B cell (primary cell): ENCODE results near the gene PLS3. TPM values are rescaled to one million over a fixed set of nuclear protein-coding genes. Genes with fewer than 3 reads are reported as not detected.

Experiments
- ATAC-seq: fragments of 200-7000 bp; cut with Tn5 transposase; one replicate; pipeline ENCODE4 v1.10.0; 2021; ENCODE audit warnings: low read depth, mild to moderate bottlenecking, moderate number of reproducible peaks, moderate library complexity
- CTCF ChIA-PET: fragments of 350-600 bp; sonication (Branson Sonifier 250); formaldehyde crosslinking; loops from one replicate; lab custom pipeline; 2021; ENCODE audit warnings: antibody characterized with exemption, inconsistent platforms; lab: Charles Lee
- POLR2A ChIA-PET: fragments of 350-600 bp; sonication (Branson Sonifier 250); formaldehyde crosslinking; loops from one replicate; lab custom pipeline; 2021; ENCODE audit warnings: antibody characterized with exemption; lab: Charles Lee
- DNase-seq: peaks from one replicate; pipeline ENCODE4 v3.0.0; 2013
- H2AFZ ChIP-seq: 2 replicates; pipeline ENCODE4 v1.6.1; 2012; ENCODE audit warnings: mild to moderate bottlenecking, low read depth, low read length; ENCODE audit not compliant: insufficient read depth, poor library complexity, severe bottlenecking
- H3K27ac ChIP-seq, 2 donors: 1 replicate in 1 of 2; 2 replicates in 1 of 2; pipeline ENCODE4 v1.5.1; 2012 to 2013; ENCODE audit warnings: low read length in 2 of 2, mild to moderate bottlenecking in 2 of 2, moderate library complexity in 1 of 2
- H3K27me3 ChIP-seq, 4 experiments: fragments of 200-600 bp in 1 of 4; sonication (generic) in 1 of 4; replicated peaks in 1 of 4; 1 replicate in 2 of 4; 2 replicates in 2 of 4; pipeline versions ENCODE4 v1.6.1 to v1.7.0; 2013 to 2016; ENCODE audit warnings: low read length in 3 of 4, mild to moderate bottlenecking in 2 of 4, mixed read lengths in 1 of 4, moderate library complexity in 1 of 4; ENCODE audit not compliant: insufficient read depth in 4 of 4, control insufficient read depth in 3 of 4; ENCODE audit errors: control extremely low read depth in 1 of 4
- H3K36me3 ChIP-seq, 2 experiments: replicated peaks in 1 of 2; 1 replicate in 1 of 2; 2 replicates in 1 of 2; pipeline versions ENCODE4 v1.6.1 to v1.7.1; 2013; ENCODE audit warnings: low read length in 1 of 2; ENCODE audit not compliant: insufficient read depth in 2 of 2, control insufficient read depth in 1 of 2; ENCODE audit errors: control extremely low read depth in 1 of 2, extremely low read depth in 1 of 2
- H3K4me1 ChIP-seq, 2 donors: fragments of 200-600 bp in 1 of 2; sonication (generic) in 1 of 2; 1 replicate in 1 of 2; 2 replicates in 1 of 2; pipeline versions ENCODE4 v1.5.1 to v1.6.1; 2013 to 2017; ENCODE audit warnings: low read length in 2 of 2; ENCODE audit not compliant: control insufficient read depth in 2 of 2, insufficient read depth in 2 of 2
- H3K4me2 ChIP-seq: replicated peaks from 2 replicates; pipeline ENCODE3; 2012; ENCODE audit warnings: mild to moderate bottlenecking, low read depth, low read length; ENCODE audit not compliant: poor library complexity, severe bottlenecking
- H3K4me3 ChIP-seq, 5 experiments: fragments of 200-600 bp in 1 of 5; sonication (generic) in 1 of 5; 1 replicate in 3 of 5; 2 replicates in 2 of 5; pipeline versions ENCODE4 v1.5.1 to v1.7.0; 2011 to 2016; ENCODE audit warnings: low read length in 4 of 5, mild to moderate bottlenecking in 4 of 5, low read depth in 2 of 5, control low read depth in 1 of 5, moderate library complexity in 1 of 5; ENCODE audit not compliant: insufficient read depth in 1 of 5; ENCODE audit errors: control extremely low read depth in 1 of 5, extremely low read depth in 1 of 5
- H3K79me2 ChIP-seq: fragments of 200-600 bp; sonication (generic); one replicate; pipeline ENCODE4 v1.6.0; 2016; ENCODE audit warnings: low read length; ENCODE audit not compliant: control insufficient read depth, insufficient read depth
- H3K9ac ChIP-seq: fragments of 200-600 bp; sonication (generic); 2 replicates; pipeline ENCODE4 v1.6.1; 2017; ENCODE audit warnings: mild to moderate bottlenecking, low read length, moderate library complexity
- H3K9me3 ChIP-seq, 3 donors: one replicate each; pipeline versions ENCODE4 v1.6.1 to v1.7.1; 2013; ENCODE audit warnings: low read length in 2 of 3; ENCODE audit not compliant: control insufficient read depth in 2 of 3, insufficient read depth in 1 of 3; ENCODE audit errors: control extremely low read depth in 1 of 3
- H4K20me1 ChIP-seq: 2 replicates; pipeline ENCODE4 v1.6.0; 2012; ENCODE audit warnings: mild to moderate bottlenecking, low read length; ENCODE audit not compliant: insufficient read depth, control insufficient read depth, poor library complexity, severe bottlenecking
- H3K27ac Mint-ChIP-seq: one replicate; pipeline ENCODE4 v1.8.0; 2021; ENCODE audit warnings: mixed read lengths
- H3K27me3 Mint-ChIP-seq: one replicate; pipeline ENCODE4 v1.8.0; 2021; ENCODE audit warnings: mixed read lengths
- H3K4me1 Mint-ChIP-seq: one replicate; pipeline ENCODE4 v1.8.0; 2021; ENCODE audit warnings: mixed read lengths
- H3K4me3 Mint-ChIP-seq: one replicate; pipeline ENCODE4 v1.8.0; 2021; ENCODE audit warnings: mixed read lengths
- H3K9me3 Mint-ChIP-seq: one replicate; pipeline ENCODE4 v1.8.0; 2022; ENCODE audit warnings: mixed read lengths; ENCODE audit not compliant: insufficient read depth
- EZH2 ChIP-seq: IDR thresholded peaks from 2 replicates; pipeline ENCODE4 v1.6.1; 2012; ENCODE audit warnings: borderline replicate concordance, low read depth, mild to moderate bottlenecking, moderate library complexity, low read length; ENCODE audit not compliant: insufficient read depth, poor library complexity, severe bottlenecking
- WGBS: methylation state at CpG from one replicate; pipeline ENCODE4 v1.1.5; 2013; ENCODE audit warnings: missing lambda C conversion rate; ENCODE audit not compliant: insufficient coverage; 5-methylcytosine and 5-hydroxymethylcytosine counted together
- intact Hi-C: fragments of 100-400 bp; cut with micrococcal nuclease; formaldehyde crosslinking; loops from one replicate; pipeline ENCODE4 v1.10.0; 2022
- polyA plus RNA-seq: library from polyadenylated mRNA; depleted of rRNA; stranded (reverse); fragments of >200 nt; gene quantifications from 2 replicates; pipeline ENCODE4 v1.2.3, GENCODE V29; 2012
- total RNA-seq, 2 donors: library from RNA; stranded (reverse); fragments of 120-200 nt in 1 of 2; gene quantifications; 1 replicate in 1 of 2; 2 replicates in 1 of 2; pipeline versions ENCODE4 v1.2.3 to v1.2.4, GENCODE V29; 2013 to 2022
- TF ChIP-seq, protein P1 (sequence below): fragments of 200-600 bp; IDR thresholded peaks from one replicate; pipeline ENCODE4 v1.8.0; 2022; ENCODE audit warnings: antibody characterized with exemption, mild to moderate bottlenecking

The PLS3 gene
- total and polyA plus RNA-seq, 2 donors (not counting 1 experiment from before 2014, with no cell fraction given) = not detected

DNA sequence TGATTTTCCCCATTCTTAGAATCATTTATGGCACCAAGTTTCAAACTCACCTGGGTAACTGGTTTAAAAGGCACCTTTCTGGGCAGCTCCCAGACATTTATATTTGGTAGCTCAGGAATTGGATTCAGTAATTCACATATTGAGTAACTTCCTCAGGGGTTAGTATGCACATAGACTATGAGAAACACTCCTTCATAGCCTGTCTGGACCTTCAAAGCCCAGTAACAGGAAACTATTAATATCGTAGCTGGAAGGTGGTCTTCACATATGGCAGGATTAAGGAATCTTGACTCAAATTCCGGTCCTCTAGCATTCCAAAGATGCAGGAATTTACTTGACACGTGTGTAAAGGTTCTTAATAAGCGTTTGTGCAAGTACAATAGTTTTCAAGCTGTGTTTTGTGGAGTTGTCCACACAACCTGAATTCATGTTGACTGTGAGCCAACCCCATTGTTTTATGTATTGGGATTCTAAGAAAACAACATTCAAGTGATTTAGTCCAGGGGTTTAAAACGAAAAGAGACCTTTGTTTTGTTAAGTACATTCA, 78.4 kb downstream of the PLS3 start:
- WGBS = no CpG with 5 or more reads among the region's 5 CpGs
- Histone ChIP-seq H3K79me2 (no peaks in the 10 kb centered on the region), H3K4me2 (no peak overlapping the region), H3K36me3 (no peaks in the 10 kb centered on the region), H3K27me3 (no peaks in the 10 kb centered on the region), H3K4me1 (no peaks in the 10 kb centered on the region), H3K27ac (no peak overlapping the region), H3K4me3 (no peak overlapping the region), H3K9me3 (no peaks in the 10 kb centered on the region), H2AFZ (no peak overlapping the region), H4K20me1 (no peaks in the 10 kb centered on the region), H3K9ac (no peak overlapping the region)
- Mint-ChIP-seq H3K27me3 (no peaks in the 10 kb centered on the region), H3K9me3 (no peaks in the 10 kb centered on the region), H3K4me1 (no peaks in the 10 kb centered on the region), H3K27ac (no peak overlapping the region), H3K4me3 (no peak overlapping the region)
- ChIA-PET CTCF (no interaction called here), POLR2A (no interaction called here)
- intact Hi-C loops = no loop called here
- no peak for TF ChIP-seq EZH2
- TF ChIP-seq, protein P1, sequence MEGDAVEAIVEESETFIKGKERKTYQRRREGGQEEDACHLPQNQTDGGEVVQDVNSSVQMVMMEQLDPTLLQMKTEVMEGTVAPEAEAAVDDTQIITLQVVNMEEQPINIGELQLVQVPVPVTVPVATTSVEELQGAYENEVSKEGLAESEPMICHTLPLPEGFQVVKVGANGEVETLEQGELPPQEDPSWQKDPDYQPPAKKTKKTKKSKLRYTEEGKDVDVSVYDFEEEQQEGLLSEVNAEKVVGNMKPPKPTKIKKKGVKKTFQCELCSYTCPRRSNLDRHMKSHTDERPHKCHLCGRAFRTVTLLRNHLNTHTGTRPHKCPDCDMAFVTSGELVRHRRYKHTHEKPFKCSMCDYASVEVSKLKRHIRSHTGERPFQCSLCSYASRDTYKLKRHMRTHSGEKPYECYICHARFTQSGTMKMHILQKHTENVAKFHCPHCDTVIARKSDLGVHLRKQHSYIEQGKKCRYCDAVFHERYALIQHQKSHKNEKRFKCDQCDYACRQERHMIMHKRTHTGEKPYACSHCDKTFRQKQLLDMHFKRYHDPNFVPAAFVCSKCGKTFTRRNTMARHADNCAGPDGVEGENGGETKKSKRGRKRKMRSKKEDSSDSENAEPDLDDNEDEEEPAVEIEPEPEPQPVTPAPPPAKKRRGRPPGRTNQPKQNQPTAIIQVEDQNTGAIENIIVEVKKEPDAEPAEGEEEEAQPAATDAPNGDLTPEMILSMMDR = no peak
- DNase-seq (no peak), ATAC-seq (no peak)

DNA sequence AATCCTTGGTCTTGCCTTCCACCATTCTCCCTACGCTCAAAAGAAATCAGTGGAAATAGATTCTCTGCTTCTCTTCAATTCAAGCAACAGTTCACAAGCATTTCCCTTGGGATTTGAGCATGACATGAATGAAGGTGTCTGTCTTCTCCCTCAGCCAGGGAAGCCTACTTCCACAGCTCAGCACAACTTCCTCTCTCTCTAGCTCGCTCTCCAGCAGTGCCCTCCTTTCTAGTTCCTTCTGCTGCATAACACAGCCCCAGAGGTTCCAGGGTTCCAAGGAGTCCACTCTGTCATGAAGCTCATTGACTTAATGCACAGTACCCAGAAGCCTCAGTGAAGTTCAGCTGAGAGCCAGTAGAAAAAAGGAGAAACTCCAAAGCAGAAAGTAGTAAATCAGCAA, 81.3 kb downstream of the PLS3 start:
- Mint-ChIP-seq H3K4me3 (no peak overlapping the region), H3K4me1 (no peaks in the 10 kb centered on the region), H3K27ac (no peak overlapping the region), H3K27me3 (no peaks in the 10 kb centered on the region), H3K9me3 (no peaks in the 10 kb centered on the region)
- ChIA-PET CTCF (interaction anchor here (0.9 to 1.8 kb wide), 3 partner anchors 9 to 24 kb away, joined by 3 to 9 read pairs (median 4); no protein-coding TSS in a partner anchor), POLR2A (no interaction called here)
- no peak overlapping the region for H3K4me3 ChIP-seq
- H3K4me2 ChIP-seq = no peak overlapping the region
- TF ChIP-seq, protein P1 = no peak
- TF ChIP-seq EZH2 = no peak
- DNase-seq (no peak), ATAC-seq (no peak)
- no peaks in the 10 kb centered on the region for H3K36me3 ChIP-seq
- no peaks in the 10 kb centered on the region for H4K20me1 ChIP-seq
- no peaks in the 10 kb centered on the region for H3K4me1 ChIP-seq
- no peak overlapping the region for H3K9ac ChIP-seq
- intact Hi-C loops = no loop called here
- H3K27me3 ChIP-seq = no peaks in the 10 kb centered on the region
- no peak overlapping the region for H3K27ac ChIP-seq
- H3K9me3 ChIP-seq = no peaks in the 10 kb centered on the region
- H3K79me2 ChIP-seq = no peaks in the 10 kb centered on the region
- WGBS = 17% methylated on average over 1 of the region's 2 CpGs
- H2AFZ ChIP-seq = no peak overlapping the region
